ENCODE data around the gene PDE7B.

PDE7B gene

GRCh38 chr6:135906542-135906941 is 55.0 kb downstream of the PDE7B start:
- no peak for TF ChIP-seq ZNF112 (tag by site-specific recombination; IDR thresholded peaks at IDR 0.05)
- no peak for TF ChIP-seq KLF8 (tag by site-specific recombination; IDR thresholded peaks at IDR 0.05)
- TF ChIP-seq, protein P1, sequence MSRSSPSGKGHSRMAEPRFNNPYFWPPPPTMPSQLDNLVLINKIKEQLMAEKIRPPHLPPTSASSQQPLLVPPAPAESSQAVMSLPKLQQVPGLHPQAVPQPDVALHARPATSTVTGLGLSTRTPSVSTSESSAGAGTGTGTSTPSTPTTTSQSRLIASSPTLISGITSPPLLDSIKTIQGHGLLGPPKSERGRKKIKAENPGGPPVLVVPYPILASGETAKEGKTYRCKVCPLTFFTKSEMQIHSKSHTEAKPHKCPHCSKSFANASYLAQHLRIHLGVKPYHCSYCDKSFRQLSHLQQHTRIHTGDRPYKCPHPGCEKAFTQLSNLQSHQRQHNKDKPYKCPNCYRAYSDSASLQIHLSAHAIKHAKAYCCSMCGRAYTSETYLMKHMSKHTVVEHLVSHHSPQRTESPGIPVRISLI (tag by site-specific recombination; IDR thresholded peaks at IDR 0.05) = 0 out of 2 replicates have a peak, but pooled peaks have one; percentile 12
- Histone ChIP-seq H3K4me3 (ENCODE audit: low read depth, low read length) (no peak overlapping the region), H3K36me3 (ENCODE audit: control insufficient read depth in 2 of 2, insufficient read depth in 1 of 2, low read length in 2 of 2) (no peaks in the 10 kb centered on the region), H3K27ac (ENCODE audit: extremely low read depth, low read depth, low read length) (no peak overlapping the region), H3K9me3 (ENCODE audit: control insufficient read depth, insufficient read depth, low read depth, low read length) (no peaks in the 10 kb centered on the region), H3K4me1 (ENCODE audit: control insufficient read depth, insufficient read depth, low read length) (no peaks in the 10 kb centered on the region)
- ChIA-PET CTCF (interaction anchor here (1.0 to 1.6 kb wide), 6 partner anchors 9 to 371 kb away, joined by 3 to 4 read pairs (median 4); no protein-coding TSS in a partner anchor), POLR2A (no interaction called here)

DNA sequence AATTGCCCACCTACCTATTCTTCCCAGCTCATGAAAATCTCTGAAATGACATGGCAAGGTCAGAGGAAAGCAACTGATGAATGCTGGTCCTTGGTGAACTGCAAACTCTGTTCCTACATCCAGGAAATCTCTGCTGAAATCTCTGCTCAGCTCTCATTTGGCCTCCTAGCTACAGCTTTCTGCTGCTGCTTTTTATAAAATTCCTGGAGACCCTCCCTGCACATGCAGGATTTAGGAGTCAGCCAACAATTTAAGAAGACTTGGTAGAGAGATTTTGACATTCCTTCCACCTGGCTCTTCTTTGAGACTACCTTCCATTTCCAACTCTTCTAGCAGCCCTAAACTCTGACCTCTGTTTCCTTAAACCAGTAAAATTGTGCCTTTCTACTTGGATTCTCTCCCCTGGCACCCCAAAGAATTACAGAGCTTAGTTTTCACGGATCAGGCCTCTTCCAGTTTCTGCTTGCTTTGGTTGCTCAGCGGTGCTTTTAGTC is 55.5 kb downstream of the PDE7B start:
- CTCF ChIA-PET = interaction anchor here (0.7 to 1.6 kb wide), 8 partner anchors 9 to 371 kb away, joined by 3 to 4 read pairs (median 3); no protein-coding TSS in a partner anchor

GRCh38 chr6:135909737-135910387 is 58.4 kb downstream of the PDE7B start:
- Histone ChIP-seq H3K27ac (ENCODE audit: extremely low read depth, low read depth, low read length) (no peak overlapping the region), H3K9me3 (ENCODE audit: control insufficient read depth, insufficient read depth, low read depth, low read length) (no peaks in the 10 kb centered on the region), H3K4me1 (ENCODE audit: control insufficient read depth, insufficient read depth, low read length) (no peaks in the 10 kb centered on the region), H3K36me3 (ENCODE audit: control insufficient read depth in 2 of 2, insufficient read depth in 1 of 2, low read length in 2 of 2) (no peaks in the 10 kb centered on the region), H3K4me3 (ENCODE audit: low read depth, low read length) (no peak overlapping the region)
- ChIA-PET POLR2A (interaction anchor here (0.8 kb wide), 1 partner anchor 8 kb away, joined by 3 read pairs; no protein-coding TSS in a partner anchor), CTCF (interaction anchor here (0.6 to 1.7 kb wide), 52 partner anchors 8 to 1445 kb away, joined by 3 to 37 read pairs (median 4); partner anchors contain the start of gene MTFR2)
- TF ChIP-seq ZNF26 (tag by site-specific recombination; IDR thresholded peaks at IDR 0.05) = no peak
- peak; percentile 75 for TF ChIP-seq SCRT1 (tag by site-specific recombination; IDR thresholded peaks at IDR 0.05; ENCODE audit: borderline replicate concordance)
- TF ChIP-seq ZNF571 (tag by site-specific recombination; IDR thresholded peaks at IDR 0.05) = no peak
- TF ChIP-seq ZNF324 (tag by site-specific recombination; IDR thresholded peaks at IDR 0.05) = no peak
- TF ChIP-seq ZNF404 (tag by site-specific recombination; IDR thresholded peaks at IDR 0.05) = no peak
- no peak for TF ChIP-seq ZFP37 (tag by site-specific recombination; IDR thresholded peaks at IDR 0.05)
- TF ChIP-seq ZNF366 (tag by site-specific recombination; conservative IDR thresholded peaks at IDR 0.05) = no peak
- TF ChIP-seq EGR2 (tag by site-specific recombination; IDR thresholded peaks at IDR 0.05; ENCODE audit: low read depth) = no peak
- no peak for TF ChIP-seq AEBP2 (tag by site-specific recombination; IDR thresholded peaks at IDR 0.05; ENCODE audit: borderline replicate concordance)
- TF ChIP-seq ZNF274 (IDR thresholded peaks at IDR 0.05; ENCODE audit: low read length) = no peak
- TF ChIP-seq ZNF274 (tag by site-specific recombination; IDR thresholded peaks at IDR 0.05; ENCODE audit: borderline replicate concordance) = no peak
- no peak for TF ChIP-seq ZNF624 (tag by site-specific recombination; IDR thresholded peaks at IDR 0.05)

More for the DNA sequence above, 55.5 kb downstream of the PDE7B start:
- Histone ChIP-seq H3K4me1 (ENCODE audit: control insufficient read depth, insufficient read depth, low read length) (no peaks in the 10 kb centered on the region), H3K9me3 (ENCODE audit: control insufficient read depth, insufficient read depth, low read depth, low read length) (no peaks in the 10 kb centered on the region), H3K27ac (ENCODE audit: extremely low read depth, low read depth, low read length) (no peak overlapping the region), H3K4me3 (ENCODE audit: low read depth, low read length) (no peak overlapping the region), H3K36me3 (ENCODE audit: control insufficient read depth in 2 of 2, insufficient read depth in 1 of 2, low read length in 2 of 2) (no peaks in the 10 kb centered on the region)
- POLR2A ChIA-PET = no interaction called here
- TF ChIP-seq ZNF660 (tag by site-specific recombination; IDR thresholded peaks at IDR 0.05) = no peak
- no peak for TF ChIP-seq ZNF398 (tag by site-specific recombination; IDR thresholded peaks at IDR 0.05)
- no peak for TF ChIP-seq ZNF223 (tag by site-specific recombination; IDR thresholded peaks at IDR 0.05)
- no peak for TF ChIP-seq SETDB1 (IDR thresholded peaks at IDR 0.05; ENCODE audit: insufficient read length, low read length)
- no peak for TF ChIP-seq ZNF629 (tag by site-specific recombination; IDR thresholded peaks at IDR 0.05)
- TF ChIP-seq ZSCAN16 (tag by site-specific recombination; IDR thresholded peaks at IDR 0.05) = no peak
- no peak for TF ChIP-seq ZNF221 (tag by site-specific recombination; IDR thresholded peaks at IDR 0.05; ENCODE audit: borderline replicate concordance)
- TF ChIP-seq ZNF792 (tag by site-specific recombination; IDR thresholded peaks at IDR 0.05) = no peak
- TF ChIP-seq, protein P2, sequence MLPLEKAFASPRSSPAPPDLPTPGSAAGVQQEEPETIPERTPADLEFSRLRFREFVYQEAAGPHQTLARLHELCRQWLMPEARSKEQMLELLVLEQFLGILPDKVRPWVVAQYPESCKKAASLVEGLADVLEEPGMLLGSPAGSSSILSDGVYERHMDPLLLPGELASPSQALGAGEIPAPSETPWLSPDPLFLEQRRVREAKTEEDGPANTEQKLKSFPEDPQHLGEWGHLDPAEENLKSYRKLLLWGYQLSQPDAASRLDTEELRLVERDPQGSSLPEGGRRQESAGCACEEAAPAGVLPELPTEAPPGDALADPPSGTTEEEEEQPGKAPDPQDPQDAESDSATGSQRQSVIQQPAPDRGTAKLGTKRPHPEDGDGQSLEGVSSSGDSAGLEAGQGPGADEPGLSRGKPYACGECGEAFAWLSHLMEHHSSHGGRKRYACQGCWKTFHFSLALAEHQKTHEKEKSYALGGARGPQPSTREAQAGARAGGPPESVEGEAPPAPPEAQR (tag by site-specific recombination; IDR thresholded peaks at IDR 0.05) = no peak

Data from HEK293 (cell line).